HepG2 (cell line): ENCODE results near the gene RAB11FIP5. TPM values are rescaled to one million over a fixed set of nuclear protein-coding genes. Genes with fewer than 3 reads are reported as not detected.

Experiments
- EED ChIP-seq: sonication (generic); formaldehyde crosslinking; IDR thresholded peaks from 2 replicates; pipeline ENCODE4 v1.5.0; 2020; ENCODE audit warnings: mild to moderate bottlenecking, missing genetic modification reagents
- GFI1 ChIP-seq: sonication (generic); formaldehyde crosslinking; IDR thresholded peaks from 2 replicates; pipeline ENCODE4 v1.5.0; 2020; ENCODE audit warnings: missing genetic modification reagents, mild to moderate bottlenecking, borderline replicate concordance
- HDAC1 ChIP-seq: sonication (generic); formaldehyde crosslinking; IDR thresholded peaks from 2 replicates; pipeline ENCODE4 v1.5.1; 2020; ENCODE audit warnings: mild to moderate bottlenecking, missing genetic modification reagents
- HMGXB4 ChIP-seq, 2 experiments: sonication (generic) in 1 of 2; formaldehyde crosslinking in 1 of 2; IDR thresholded peaks; 2 replicates each; pipeline versions ENCODE4 v1.4.0 to v1.6.1; 2018 to 2020; ENCODE audit warnings: missing genetic modification reagents in 2 of 2, borderline replicate concordance in 1 of 2, low read depth in 1 of 2, mild to moderate bottlenecking in 1 of 2, missing biosample characterization in 1 of 2
- IRF2 ChIP-seq: IDR thresholded peaks from 2 replicates; pipeline ENCODE4 v1.6.1; 2018; ENCODE audit warnings: missing genetic modification reagents, missing compliant biosample characterization
- KAT2B ChIP-seq: fragments of 150-350 bp; IDR thresholded peaks from 2 replicates; pipeline ENCODE4 v1.6.1; 2014; ENCODE audit warnings: low read depth, low read length, borderline replicate concordance
- MED13 ChIP-seq: sonication (generic); formaldehyde crosslinking; IDR thresholded peaks from 2 replicates; pipeline ENCODE4 v1.5.0; 2020; ENCODE audit warnings: missing genetic modification reagents
- MXD4 ChIP-seq: IDR thresholded peaks from 2 replicates; pipeline ENCODE4 v1.6.1; 2016; ENCODE audit warnings: mild to moderate bottlenecking, missing biosample characterization, missing genetic modification reagents
- PAWR ChIP-seq: sonication (generic); formaldehyde crosslinking; IDR thresholded peaks from 2 replicates; pipeline ENCODE4 v1.4.0; 2020; ENCODE audit warnings: missing genetic modification reagents, mild to moderate bottlenecking, borderline replicate concordance
- POGZ ChIP-seq: sonication (generic); formaldehyde crosslinking; IDR thresholded peaks from 2 replicates; pipeline ENCODE4 v1.4.0; 2020; ENCODE audit warnings: mild to moderate bottlenecking, missing genetic modification reagents
- RFXANK ChIP-seq: IDR thresholded peaks from 2 replicates; pipeline ENCODE4 v1.6.1; 2016
- SIN3A ChIP-seq: IDR thresholded peaks from 2 replicates; pipeline ENCODE4 v1.6.1; 2011; ENCODE audit warnings: low read depth, mild to moderate bottlenecking, control low read depth, low read length, borderline replicate concordance
- SOX6 ChIP-seq, 2 experiments: fragments of 450-650 bp in 1 of 2; sonication (generic) in 1 of 2; formaldehyde crosslinking in 1 of 2; IDR thresholded peaks; 2 replicates each; pipeline versions ENCODE4 v1.4.0 to v1.6.1; 2017 to 2020; ENCODE audit warnings: antibody characterized with exemption in 1 of 2, mild to moderate bottlenecking in 1 of 2, missing genetic modification reagents in 1 of 2
- SRSF9 ChIP-seq: fragments of 200-400 bp; formaldehyde crosslinking; IDR thresholded peaks from 2 replicates; pipeline ENCODE4 v1.6.1; 2018; ENCODE audit warnings: borderline replicate concordance, mild to moderate bottlenecking, low read depth, low read length; ENCODE audit not compliant: insufficient read depth, poor library complexity, severe bottlenecking
- ZNF235 ChIP-seq: sonication (generic); formaldehyde crosslinking; IDR thresholded peaks from 2 replicates; pipeline ENCODE4 v1.8.1; 2023; ENCODE audit warnings: mild to moderate bottlenecking, missing genetic modification reagents, borderline replicate concordance
- ZNF30 ChIP-seq: sonication (generic); formaldehyde crosslinking; IDR thresholded peaks from 2 replicates; pipeline ENCODE4 v1.5.0; 2020; ENCODE audit warnings: mild to moderate bottlenecking, missing genetic modification reagents
- ZNF530 ChIP-seq: sonication (generic); formaldehyde crosslinking; IDR thresholded peaks from 2 replicates; pipeline ENCODE4 v1.5.0; 2020; ENCODE audit warnings: low read depth, mild to moderate bottlenecking, missing genetic modification reagents
- ZNF609 ChIP-seq: sonication (generic); formaldehyde crosslinking; IDR thresholded peaks from 2 replicates; pipeline ENCODE4 v1.4.0; 2020; ENCODE audit warnings: mild to moderate bottlenecking, missing genetic modification reagents, borderline replicate concordance
- ZNF619 ChIP-seq: sonication (generic); formaldehyde crosslinking; IDR thresholded peaks from 2 replicates; pipeline ENCODE4 v1.4.0; 2020; ENCODE audit warnings: mild to moderate bottlenecking, missing genetic modification reagents
- ZNF772 ChIP-seq: sonication (generic); formaldehyde crosslinking; IDR thresholded peaks from 2 replicates; pipeline ENCODE4 v1.5.0; 2020; ENCODE audit warnings: mild to moderate bottlenecking, missing genetic modification reagents
- ZSCAN31 ChIP-seq: sonication (generic); formaldehyde crosslinking; IDR thresholded peaks from 2 replicates; pipeline ENCODE4 v1.5.0; 2020; ENCODE audit warnings: low read depth, mild to moderate bottlenecking, missing genetic modification reagents
- polyA plus RNA-seq, 8 experiments: library from polyadenylated mRNA; depleted of rRNA in 3 of 8; stranded (reverse) in 7 of 8; unstranded in 1 of 8; fragments of >200 nt; fragmentation: Illumina TruSeq in 4 of 8; extraction: Trizol in 4 of 8; gene quantifications; 2 replicates each; pipeline versions ENCODE4 v1.2.1 to v1.2.3, GENCODE V29; 2011 to 2016; ENCODE audit warnings: low read depth in 4 of 8, missing spikeins in 1 of 8, mixed read lengths in 1 of 8; ENCODE audit not compliant: insufficient read depth in 1 of 8
- total RNA-seq, 5 experiments: library from RNA; depleted of rRNA; stranded (reverse); fragments of >200 nt; fragmentation: Illumina TruSeq; extraction: Trizol; gene quantifications; 2 replicates each; pipeline ENCODE4 v1.2.3, GENCODE V29; 2016; ENCODE audit warnings: low read depth in 1 of 5
- TF ChIP-seq, protein P1 (sequence below): sonication (generic); formaldehyde crosslinking; IDR thresholded peaks from 2 replicates; pipeline ENCODE4 v1.8.0; 2022; ENCODE audit warnings: missing genetic modification reagents, mild to moderate bottlenecking, inconsistent platforms, borderline replicate concordance

The RAB11FIP5 gene
- total and polyA plus RNA-seq, 2 of the 13 experiments (the other 11 are each of a cell fraction or from before 2014, with no cell fraction given), result 9.4 to 22.9 TPM

DNA sequence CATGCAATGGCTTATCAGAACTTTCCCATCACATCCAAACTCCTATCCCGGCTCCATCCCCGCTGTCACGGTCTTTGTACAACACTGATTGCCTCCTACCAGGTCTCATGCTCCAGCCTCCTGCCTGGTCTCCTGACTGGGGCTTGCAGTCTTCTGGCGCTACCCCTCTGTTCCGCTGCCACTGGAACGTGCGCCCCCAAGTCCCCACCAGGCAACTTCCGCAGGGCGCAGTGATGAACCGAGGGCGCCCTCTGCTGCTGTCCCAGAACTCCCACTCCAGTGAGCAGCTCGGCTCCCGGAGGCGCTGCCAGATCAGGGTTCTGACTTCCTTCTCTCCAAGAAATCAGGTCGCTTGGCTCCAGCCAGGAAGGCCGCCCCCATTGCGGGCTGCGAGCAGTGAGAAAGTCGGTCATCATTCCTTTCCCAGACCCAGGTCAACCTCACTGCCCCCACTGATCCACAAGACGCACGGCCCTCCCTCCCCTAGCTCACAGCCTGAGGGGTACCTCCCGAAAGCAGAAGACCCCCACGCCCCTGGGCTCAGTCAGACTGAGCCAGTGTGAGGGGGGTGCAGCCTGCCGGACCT lies 43.9 kb upstream of the RAB11FIP5 start (continued):
- TF ChIP-seq SRSF9 (no peak), EED (peak; percentile 67; the same call in 1 of the 2 replicates), MXD4 (CRISPR knock-in tag) (peak; percentile 49; the same call in 1 of the 2 replicates), IRF2 (CRISPR knock-in tag) (no peak), SOX6 (IDR thresholded peaks at IDR 0.05) (no peak), SOX6 (CRISPR knock-in tag; IDR thresholded peaks at IDR 0.05) (peak; percentile 38; the same call in 1 of the 2 replicates), PAWR (no peak), POGZ (CRISPR knock-in tag) (peak; percentile 30; the same call in 1 of the 2 replicates), HDAC1 (CRISPR knock-in tag) (no peak), ZNF772 (peak; percentile 77; the same call in 1 of the 2 replicates), ZNF609 (CRISPR knock-in tag) (no peak), ZNF30 (no peak), HMGXB4 (CRISPR knock-in tag; IDR thresholded peaks at IDR 0.05; ENCODE audit: borderline replicate concordance in 1 of 2, low read depth in 1 of 2) (peak; percentile 78 to 86), MED13 (CRISPR knock-in tag) (no peak), KAT2B (no peak), RFXANK (no peak), GFI1 (CRISPR knock-in tag) (no peak), ZNF619 (CRISPR knock-in tag) (0 out of 2 replicates have a peak, but pooled peaks have one; percentile 22), SIN3A (no peak), ZNF530 (CRISPR knock-in tag) (no peak), ZSCAN31 (CRISPR knock-in tag) (peak; percentile 68; the same call in 1 of the 2 replicates), ZNF235 (peak; percentile 22; the same call in 1 of the 2 replicates)
- TF ChIP-seq, protein P1, sequence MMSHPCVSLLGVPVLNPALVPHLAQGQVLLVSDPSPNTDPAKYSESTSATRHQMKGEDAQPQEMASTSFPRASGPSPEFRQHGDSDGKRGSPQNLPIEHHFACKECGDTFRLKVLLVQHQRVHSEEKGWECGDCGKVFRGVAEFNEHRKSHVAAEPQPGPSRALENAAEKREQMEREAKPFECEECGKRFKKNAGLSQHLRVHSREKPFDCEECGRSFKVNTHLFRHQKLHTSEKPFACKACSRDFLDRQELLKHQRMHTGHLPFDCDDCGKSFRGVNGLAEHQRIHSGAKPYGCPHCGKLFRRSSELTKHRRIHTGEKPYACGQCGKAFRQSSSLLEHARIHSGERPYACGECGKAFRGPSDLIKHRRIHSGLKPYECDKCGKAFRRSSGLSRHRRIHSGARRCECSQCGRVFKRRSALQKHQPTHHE (CRISPR knock-in tag), result no peak
